ENCODE results near the gene SCN3B.

Gene SCN3B

GRCh38 chr11:123640029-123640428 is 14.4 kb downstream of the SCN3B start:
- no peak for TF ChIP-seq CTCF (IDR thresholded peaks at IDR 0.05; ENCODE audit: low read depth, low read length, missing control alignments)
- in situ Hi-C loops (cut with HindIII; ENCODE audit: low sequenced_read_pairs), result no loop called here
- DNase-seq (ENCODE audit: low read depth), result no peak

GRCh38 chr11:123630126-123630608 is 24.3 kb downstream of the SCN3B start:
- in situ Hi-C loops (cut with HindIII; ENCODE audit: low sequenced_read_pairs), result no loop called here
- TF ChIP-seq CTCF (IDR thresholded peaks at IDR 0.05; ENCODE audit: low read depth, low read length, missing control alignments), result no peak
- H3K4me3 ChIP-seq (ENCODE audit: low read depth, low read length), result no peak overlapping the region
- DNase-seq (ENCODE audit: low read depth), result no peak

More at GRCh38 chr11:123640029-123640428, 14.4 kb downstream of the SCN3B start:
- no peak overlapping the region for H3K4me3 ChIP-seq (ENCODE audit: low read depth, low read length)

DNA sequence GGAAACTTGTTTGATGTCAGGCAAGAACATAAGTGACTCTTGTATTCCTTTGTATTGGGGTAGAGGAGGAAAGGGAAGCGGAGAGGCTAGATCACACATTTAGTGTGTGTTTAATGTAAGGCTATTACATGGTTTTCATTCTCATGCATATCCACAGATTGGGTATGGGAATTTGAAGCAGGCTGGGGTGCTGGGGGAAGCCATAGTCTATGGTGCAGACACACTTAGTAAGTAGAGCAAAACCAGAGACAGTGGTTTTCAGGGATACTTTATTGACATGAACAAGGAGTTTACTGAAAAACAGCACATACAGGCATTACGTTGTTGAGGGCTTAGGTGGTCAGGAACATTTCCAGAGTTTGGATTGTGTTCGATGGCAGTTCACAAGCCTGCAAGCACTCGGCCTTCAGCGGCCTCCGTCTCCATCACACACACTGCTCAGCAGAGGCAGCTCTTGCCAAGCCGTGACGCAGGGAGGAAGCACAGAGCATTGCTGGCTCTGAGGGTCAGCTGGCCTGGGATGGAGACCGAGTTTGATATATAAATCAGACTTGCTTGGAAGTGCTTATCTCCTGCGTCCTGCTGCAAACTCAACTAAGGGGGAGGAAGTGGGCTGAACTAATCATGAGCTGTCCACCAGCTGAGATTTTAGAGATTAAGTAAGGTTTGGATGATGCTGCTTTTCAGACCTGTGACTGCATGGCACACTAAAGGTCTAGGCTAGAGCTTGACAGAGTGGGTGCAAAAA is 25.3 kb downstream of the SCN3B start:
- no peak for DNase-seq (ENCODE audit: low read depth)
- in situ Hi-C loops (cut with HindIII; ENCODE audit: low sequenced_read_pairs), result no loop called here

GRCh38 chr11:123624974-123625373 is 29.4 kb downstream of the SCN3B start:
- TF ChIP-seq CTCF (IDR thresholded peaks at IDR 0.05; ENCODE audit: low read depth, low read length, missing control alignments), result no peak
- in situ Hi-C loops (cut with HindIII; ENCODE audit: low sequenced_read_pairs), result no loop called here
- no peak for DNase-seq (ENCODE audit: low read depth)
- no peak overlapping the region for H3K4me3 ChIP-seq (ENCODE audit: low read depth, low read length)

More for the DNA sequence above, 25.3 kb downstream of the SCN3B start:
- no peak overlapping the region for H3K4me3 ChIP-seq (ENCODE audit: low read depth, low read length)
- TF ChIP-seq CTCF (IDR thresholded peaks at IDR 0.05; ENCODE audit: low read depth, low read length, missing control alignments), result no peak

- TF ChIP-seq CTCF (IDR thresholded peaks at IDR 0.05; ENCODE audit: low read depth, low read length, missing control alignments), result no peak
- in situ Hi-C loops (cut with HindIII; ENCODE audit: low sequenced_read_pairs), result no loop called here
- H3K4me3 ChIP-seq (ENCODE audit: low read depth, low read length), result no peak overlapping the region
- DNase-seq (ENCODE audit: low read depth), result no peak
Measured at GRCh38 chr11:123622576-123622975, 31.8 kb downstream of the SCN3B start.

GRCh38 chr11:123616505-123617198 is 37.8 kb downstream of the SCN3B start:
- TF ChIP-seq CTCF (IDR thresholded peaks at IDR 0.05; ENCODE audit: low read depth, low read length, missing control alignments), result no peak
- H3K4me3 ChIP-seq (ENCODE audit: low read depth, low read length), result no peak overlapping the region
- peak; percentile 1 for DNase-seq (ENCODE audit: low read depth)
- in situ Hi-C loops (cut with HindIII; ENCODE audit: low sequenced_read_pairs), result no loop called here
